ENCODE data around the gene TMED4. TPM values are rescaled to one million over a fixed set of nuclear protein-coding genes. Genes with fewer than 3 reads are reported as not detected.
A peak's percentile ranks its signal among the peaks of the same experiment; 100 is the strongest.

TMED4 gene
- total RNA-seq, 4 donors from 2014 or later = 80.9 to 319 (median 262) TPM

- Histone ChIP-seq H3K27me3 (no peaks in the 10 kb centered on the region), H3K36me3 (peaks cover 0 to 69% (median 0%) of the 10 kb centered on the region in 3 donors), H3K27ac (peak overlapping the region in 1 of 4 donors; percentile 95), H3K9me3 (no peaks in the 10 kb centered on the region), H3K4me1 (peaks cover 0 to 31% (median 4%) of the 10 kb centered on the region in 4 donors), H3K4me3 (peak overlapping the region in 1 of 4 donors; percentile 92)
- DNase-seq = no peak
- TF ChIP-seq POLR2A (IDR thresholded peaks at IDR 0.05) = no peak
- TF ChIP-seq, protein P1, sequence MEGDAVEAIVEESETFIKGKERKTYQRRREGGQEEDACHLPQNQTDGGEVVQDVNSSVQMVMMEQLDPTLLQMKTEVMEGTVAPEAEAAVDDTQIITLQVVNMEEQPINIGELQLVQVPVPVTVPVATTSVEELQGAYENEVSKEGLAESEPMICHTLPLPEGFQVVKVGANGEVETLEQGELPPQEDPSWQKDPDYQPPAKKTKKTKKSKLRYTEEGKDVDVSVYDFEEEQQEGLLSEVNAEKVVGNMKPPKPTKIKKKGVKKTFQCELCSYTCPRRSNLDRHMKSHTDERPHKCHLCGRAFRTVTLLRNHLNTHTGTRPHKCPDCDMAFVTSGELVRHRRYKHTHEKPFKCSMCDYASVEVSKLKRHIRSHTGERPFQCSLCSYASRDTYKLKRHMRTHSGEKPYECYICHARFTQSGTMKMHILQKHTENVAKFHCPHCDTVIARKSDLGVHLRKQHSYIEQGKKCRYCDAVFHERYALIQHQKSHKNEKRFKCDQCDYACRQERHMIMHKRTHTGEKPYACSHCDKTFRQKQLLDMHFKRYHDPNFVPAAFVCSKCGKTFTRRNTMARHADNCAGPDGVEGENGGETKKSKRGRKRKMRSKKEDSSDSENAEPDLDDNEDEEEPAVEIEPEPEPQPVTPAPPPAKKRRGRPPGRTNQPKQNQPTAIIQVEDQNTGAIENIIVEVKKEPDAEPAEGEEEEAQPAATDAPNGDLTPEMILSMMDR (IDR thresholded peaks at IDR 0.05) = no peak
Measured at GRCh38 chr7:44575054-44575453, 7.0 kb downstream of the TMED4 start.

- no peak for DNase-seq
Measured at GRCh38 chr7:44574287-44574872, 7.7 kb downstream of the TMED4 start.

GRCh38 chr7:44573464-44574286 lies 8.4 kb downstream of the TMED4 start, which contains the start of gene DDX56:
DDX56 (minus strand) TSS chr7:44573908; CDS start chr7:44573895, 13 bp downstream.
- DNase-seq = peak; percentile 94 to 97 (median 95)
- H3K4me1 ChIP-seq = peaks cover 0 to 19% (median 4%) of the 10 kb centered on the region in 4 donors
- H3K36me3 ChIP-seq = peaks cover 0 to 71% (median 0%) of the 10 kb centered on the region in 3 donors
- peak; percentile 84 to 86 for TF ChIP-seq POLR2A (IDR thresholded peaks at IDR 0.05)
- TF ChIP-seq, protein P1 (IDR thresholded peaks at IDR 0.05) = peak in 1 of 6 experiments; percentile 3
- no peaks in the 10 kb centered on the region for H3K9me3 ChIP-seq
- H3K4me3 ChIP-seq = peak within 1 kb of the TSS; percentile 66 to 95 (median 88)
- H3K27me3 ChIP-seq = no peaks in the 10 kb centered on the region
- peak within 1 kb of the TSS; percentile 78 to 95 (median 90) for H3K27ac ChIP-seq

More at GRCh38 chr7:44574287-44574872, 7.7 kb downstream of the TMED4 start:
- Histone ChIP-seq H3K27ac (peak overlapping the region; percentile 78 to 95 (median 90)), H3K4me3 (peak overlapping the region; percentile 66 to 95 (median 88)), H3K36me3 (peaks cover 0 to 69% (median 0%) of the 10 kb centered on the region in 3 donors), H3K9me3 (no peaks in the 10 kb centered on the region), H3K4me1 (peaks cover 0 to 25% (median 4%) of the 10 kb centered on the region in 4 donors), H3K27me3 (no peaks in the 10 kb centered on the region)
- no peak for TF ChIP-seq POLR2A (IDR thresholded peaks at IDR 0.05)
- TF ChIP-seq, protein P1 (IDR thresholded peaks at IDR 0.05) = no peak

GRCh38 chr7:44572771-44573170 lies 9.3 kb downstream of the TMED4 start:
- no peaks in the 10 kb centered on the region for H3K9me3 ChIP-seq
- peak overlapping the region; percentile 66 to 95 (median 88) for H3K4me3 ChIP-seq
- no peak overlapping the region for H3K27ac ChIP-seq
- peaks cover 0 to 19% (median 4%) of the 10 kb centered on the region in 4 donors for H3K4me1 ChIP-seq
- H3K36me3 ChIP-seq = peaks cover 0 to 71% (median 0%) of the 10 kb centered on the region in 3 donors
- no peak for TF ChIP-seq POLR2A (IDR thresholded peaks at IDR 0.05)
- TF ChIP-seq, protein P1 (IDR thresholded peaks at IDR 0.05) = no peak
- H3K27me3 ChIP-seq = no peaks in the 10 kb centered on the region
- DNase-seq = no peak

DNA sequence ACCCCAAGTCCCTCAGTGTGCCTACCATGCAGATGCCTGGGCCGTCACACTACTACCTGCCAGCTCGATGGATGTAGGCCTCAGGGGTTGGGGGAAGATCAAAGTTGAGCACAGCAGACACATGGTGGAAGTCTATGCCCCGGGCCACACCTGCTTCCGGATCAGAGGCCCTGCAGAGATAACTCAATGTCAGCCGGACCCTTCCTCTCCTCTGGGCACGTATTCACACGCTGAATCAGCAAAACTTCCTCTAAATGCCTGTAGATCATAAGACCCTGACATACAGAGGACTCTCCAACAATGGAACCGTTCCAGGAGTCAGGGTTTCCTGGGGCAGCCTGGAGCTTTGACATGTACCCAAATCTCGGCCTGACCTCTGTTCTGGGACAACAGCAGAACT lies 12.1 kb downstream of the TMED4 start:
- DNase-seq = no peak
- Histone ChIP-seq H3K27ac (no peak overlapping the region), H3K36me3 (peaks cover 0 to 78% (median 0%) of the 10 kb centered on the region in 3 donors), H3K4me1 (peaks cover 0 to 16% (median 4%) of the 10 kb centered on the region in 4 donors), H3K4me3 (no peak overlapping the region), H3K9me3 (no peaks in the 10 kb centered on the region), H3K27me3 (no peaks in the 10 kb centered on the region)
- TF ChIP-seq, protein P1 (IDR thresholded peaks at IDR 0.05) = no peak
- no peak for TF ChIP-seq POLR2A (IDR thresholded peaks at IDR 0.05)

Measured in Peyer's patch (tissue), 4 donors.